Psoas muscle (tissue), 8 donors: ENCODE measurements around the gene MAS1L. TPM values are rescaled to one million over a fixed set of nuclear protein-coding genes. Genes with fewer than 3 reads are reported as not detected.

Source experiments
- ATAC-seq, 4 donors: fragments of 200-7000 bp; cut with Tn5 transposase; one replicate each; pipeline ENCODE4 v1.9.1; 2020; ENCODE audit warnings: moderate library complexity in 3 of 4, mild to moderate bottlenecking in 2 of 4
- DNase-seq, 2 donors: peaks; one replicate each; pipeline ENCODE4 v3.0.0-alpha.2; 2020
- H3K27ac ChIP-seq: fragments of 200-600 bp; one replicate; pipeline ENCODE4 v1.8.0; 2022
- H3K27me3 ChIP-seq, 3 donors: fragments of 200-600 bp in 1 of 3; one replicate each; pipeline versions ENCODE4 v1.6.1 to v1.8.0; 2013 to 2022; ENCODE audit warnings: low read length in 2 of 3, mild to moderate bottlenecking in 2 of 3, moderate library complexity in 1 of 3; ENCODE audit not compliant: insufficient read depth in 3 of 3
- H3K36me3 ChIP-seq, 2 donors: fragments of 200-600 bp in 1 of 2; one replicate each; pipeline versions ENCODE4 v1.6.1 to v1.8.0; 2013 to 2022; ENCODE audit warnings: low read depth in 1 of 2, mild to moderate bottlenecking in 1 of 2, moderate library complexity in 1 of 2; ENCODE audit not compliant: insufficient read depth in 1 of 2
- H3K4me1 ChIP-seq: fragments of 200-600 bp; one replicate; pipeline ENCODE4 v1.8.0; 2022
- H3K4me3 ChIP-seq: fragments of 200-600 bp; one replicate; pipeline ENCODE4 v1.8.0; 2022; ENCODE audit warnings: mild to moderate bottlenecking
- H3K9me3 ChIP-seq: fragments of 200-600 bp; one replicate; pipeline ENCODE4 v1.8.0; 2022
- WGBS, 3 donors: extraction: QIAGEN DNeasy Blood & Tissue Kit; methylation state at CpG; one replicate each; pipeline versions ENCODE4 v1.1.6 to v1.1.7; 2013; 5-methylcytosine and 5-hydroxymethylcytosine counted together
- intact Hi-C, 2 donors: fragments of 100-400 bp; cut with DNase I; formaldehyde crosslinking; loops; one replicate each; pipeline versions ENCODE4 v1.11.0 to v1.14.2; 2022
- polyA plus RNA-seq, 3 donors: library from polyadenylated mRNA; stranded (reverse); fragments of 200-250 nt; gene quantifications; one replicate each; pipeline ENCODE4 v1.2.3, GENCODE V29; 2013
- total RNA-seq, 4 donors: library from RNA; stranded (reverse); fragmentation: NEBNext Ultra II Directional in 2 of 4; extraction: Animal tissue kit (Norgen Biotek cat#: 25700) in 2 of 4; gene quantifications; one replicate each; pipeline versions ENCODE4 v1.2.1 to v1.2.4, GENCODE V29; 2021 to 2023
- TF ChIP-seq, protein P1 (sequence below): fragments of 200-600 bp; IDR thresholded peaks from one replicate; pipeline ENCODE4 v1.8.0; 2022; ENCODE audit warnings: antibody characterized with exemption
- donor health status: healthy with polysubstance abuse.
- donor health status: DM: no; HTN: no; CAD: no; lungs with moderate emphysema.
- donor health status: Bipolar disorder and iron deficiency.
- donor health status: healthy.
- donor health status: DM: yes; HTN: yes; CAD: no.
- donor health status: DM: no; HTN: no; CAD: no.
- donor health status: DM: no; HTN: no; CAD: no.
- donor health status: DM: yes; HTN: yes; CAD: no.

MAS1L gene
- total and polyA plus RNA-seq, 7 donors: not detected

DNA sequence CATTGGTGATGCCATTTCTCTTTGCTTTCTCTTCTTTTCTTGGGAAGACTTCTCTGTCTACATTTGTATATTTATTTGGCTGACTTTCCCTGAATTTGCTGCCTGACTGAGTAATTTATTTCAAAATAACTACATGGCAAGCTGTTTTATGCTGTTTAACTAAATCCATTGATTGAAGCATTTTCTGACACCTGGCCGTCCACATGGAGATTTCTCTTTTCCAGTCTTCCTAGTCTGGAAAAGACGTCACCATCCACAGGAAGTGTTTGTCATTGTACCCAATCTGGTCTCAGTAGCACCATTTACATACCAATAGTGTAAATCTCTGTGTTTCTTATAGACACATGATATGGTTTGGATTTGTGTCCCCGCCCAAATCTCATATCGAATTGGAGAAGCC is 9.2 kb upstream of the MAS1L start:
- Histone ChIP-seq H3K27ac (no peak overlapping the region), H3K4me1 (no peaks in the 10 kb centered on the region), H3K36me3 (no peaks in the 10 kb centered on the region), H3K9me3 (no peaks in the 10 kb centered on the region), H3K4me3 (no peak overlapping the region), H3K27me3 (no peaks in the 10 kb centered on the region)
- ATAC-seq (no peak), DNase-seq (no peak)
- intact Hi-C loops: no loop called here
- WGBS, 3 donors: 64 to 71% (median 68%) methylated on average over 4 of the region's 4 CpGs
- TF ChIP-seq, protein P1, sequence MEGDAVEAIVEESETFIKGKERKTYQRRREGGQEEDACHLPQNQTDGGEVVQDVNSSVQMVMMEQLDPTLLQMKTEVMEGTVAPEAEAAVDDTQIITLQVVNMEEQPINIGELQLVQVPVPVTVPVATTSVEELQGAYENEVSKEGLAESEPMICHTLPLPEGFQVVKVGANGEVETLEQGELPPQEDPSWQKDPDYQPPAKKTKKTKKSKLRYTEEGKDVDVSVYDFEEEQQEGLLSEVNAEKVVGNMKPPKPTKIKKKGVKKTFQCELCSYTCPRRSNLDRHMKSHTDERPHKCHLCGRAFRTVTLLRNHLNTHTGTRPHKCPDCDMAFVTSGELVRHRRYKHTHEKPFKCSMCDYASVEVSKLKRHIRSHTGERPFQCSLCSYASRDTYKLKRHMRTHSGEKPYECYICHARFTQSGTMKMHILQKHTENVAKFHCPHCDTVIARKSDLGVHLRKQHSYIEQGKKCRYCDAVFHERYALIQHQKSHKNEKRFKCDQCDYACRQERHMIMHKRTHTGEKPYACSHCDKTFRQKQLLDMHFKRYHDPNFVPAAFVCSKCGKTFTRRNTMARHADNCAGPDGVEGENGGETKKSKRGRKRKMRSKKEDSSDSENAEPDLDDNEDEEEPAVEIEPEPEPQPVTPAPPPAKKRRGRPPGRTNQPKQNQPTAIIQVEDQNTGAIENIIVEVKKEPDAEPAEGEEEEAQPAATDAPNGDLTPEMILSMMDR: no peak

DNA sequence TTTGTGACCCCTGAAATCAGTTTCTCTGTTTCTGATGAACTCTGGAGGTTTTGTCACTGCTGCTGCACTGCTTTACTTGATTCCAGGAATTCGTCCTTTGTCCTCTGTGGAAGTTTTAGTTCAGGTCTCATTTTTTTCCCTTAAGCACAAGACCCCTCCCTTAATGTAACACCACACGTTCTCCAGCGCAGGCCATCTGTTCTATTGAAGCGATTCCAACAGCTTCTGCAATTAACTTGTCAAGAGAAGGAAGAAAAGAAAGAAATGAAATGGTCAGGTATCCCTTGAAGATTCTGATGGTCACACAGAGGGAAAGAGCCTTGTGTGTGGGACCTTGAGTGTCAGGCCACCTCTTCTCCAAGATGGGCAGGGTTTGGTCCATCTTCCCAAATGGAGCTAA is 7.8 kb upstream of the MAS1L start:
- H3K27ac ChIP-seq: no peak overlapping the region
- DNase-seq (no peak), ATAC-seq (no peak)
- no peaks in the 10 kb centered on the region for H3K27me3 ChIP-seq
- no peaks in the 10 kb centered on the region for H3K9me3 ChIP-seq
- H3K36me3 ChIP-seq: no peaks in the 10 kb centered on the region
- TF ChIP-seq, protein P1: no peak
- intact Hi-C loops: no loop called here
- WGBS, 3 donors: 48 to 57% (median 53%) methylated on average over 4 of the region's 4 CpGs
- H3K4me3 ChIP-seq: no peak overlapping the region
- no peaks in the 10 kb centered on the region for H3K4me1 ChIP-seq

DNA sequence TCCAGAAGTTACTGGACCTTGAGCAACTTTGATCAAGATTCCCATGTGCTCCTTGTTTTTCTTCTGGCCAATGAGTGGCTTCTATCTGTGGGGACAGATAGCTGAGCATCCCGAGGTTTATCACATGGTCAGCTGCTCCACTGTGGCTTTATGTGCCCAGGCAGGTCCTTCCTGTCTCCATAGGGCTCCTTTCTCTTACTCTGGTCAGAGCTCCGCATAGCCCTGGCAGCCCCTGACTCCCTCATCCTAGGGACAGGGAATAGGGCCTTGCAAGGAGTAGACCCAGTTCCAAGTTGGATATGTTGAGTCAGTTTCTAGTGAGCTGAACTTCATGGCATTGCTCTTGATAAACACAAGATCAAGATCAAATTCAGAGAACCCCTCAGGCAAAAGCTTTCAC is 6.4 kb upstream of the MAS1L start:
- Histone ChIP-seq H3K27me3 (no peaks in the 10 kb centered on the region), H3K36me3 (no peaks in the 10 kb centered on the region), H3K4me1 (no peaks in the 10 kb centered on the region), H3K27ac (no peak overlapping the region), H3K9me3 (no peaks in the 10 kb centered on the region), H3K4me3 (no peak overlapping the region)
- no peak for ATAC-seq
- TF ChIP-seq, protein P1: no peak
- no peak for DNase-seq
- intact Hi-C loops: no loop called here
- 48 to 69% (median 63%) methylated on average over 2 of the region's 2 CpGs for WGBS, 3 donors

DNA sequence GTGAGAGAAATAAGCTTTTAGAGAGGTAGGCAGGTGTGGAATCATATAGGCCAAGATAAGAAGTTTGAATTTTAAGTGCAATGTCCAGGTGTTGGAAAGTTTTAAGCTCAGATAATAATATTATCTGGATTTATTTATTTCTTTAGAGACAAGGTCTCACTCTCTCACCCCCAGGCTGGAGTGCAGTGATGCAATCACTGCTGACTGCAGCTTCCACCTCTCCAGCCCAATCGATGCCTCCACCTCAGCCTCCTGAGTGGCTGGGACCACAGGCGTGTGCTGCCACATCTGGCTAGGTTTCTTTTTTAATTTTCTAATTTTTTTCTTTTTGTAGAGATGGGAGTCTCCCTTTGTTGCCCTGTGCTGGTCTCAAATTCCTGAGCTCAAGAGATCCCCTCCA is 5.5 kb upstream of the MAS1L start:
- Histone ChIP-seq H3K27ac (no peak overlapping the region), H3K36me3 (no peaks in the 10 kb centered on the region), H3K4me1 (no peaks in the 10 kb centered on the region), H3K27me3 (no peaks in the 10 kb centered on the region), H3K9me3 (no peaks in the 10 kb centered on the region), H3K4me3 (no peak overlapping the region)
- intact Hi-C loops: no loop called here
- DNase-seq (no peak), ATAC-seq (no peak)
- TF ChIP-seq, protein P1: no peak
- 63 to 69% (median 64%) methylated on average over 2 of the region's 2 CpGs for WGBS, 3 donors

DNA sequence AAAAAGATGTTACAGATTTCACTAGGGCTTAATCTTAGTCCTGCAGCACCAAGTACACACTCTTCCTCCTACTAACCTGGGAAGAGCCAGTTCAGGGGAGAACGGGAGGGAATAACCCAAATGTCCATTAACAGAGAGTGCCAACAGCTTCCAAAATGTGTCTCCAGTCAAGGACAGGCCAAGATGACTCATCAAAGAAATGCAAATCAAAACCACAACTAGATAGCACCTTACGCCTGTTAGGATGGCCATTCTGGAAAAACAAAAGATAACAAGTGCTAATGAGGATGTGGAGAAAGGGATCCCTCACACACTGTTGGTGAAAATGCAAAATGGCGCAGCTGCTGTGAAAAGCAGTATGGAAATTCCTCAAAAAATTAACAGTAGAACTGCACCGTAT is 3.8 kb upstream of the MAS1L start:
- TF ChIP-seq, protein P1: no peak
- Histone ChIP-seq H3K27me3 (no peaks in the 10 kb centered on the region), H3K9me3 (no peaks in the 10 kb centered on the region), H3K27ac (no peak overlapping the region), H3K36me3 (no peaks in the 10 kb centered on the region), H3K4me3 (no peak overlapping the region), H3K4me1 (no peaks in the 10 kb centered on the region)
- ATAC-seq (no peak), DNase-seq (no peak)
- WGBS, 3 donors: 83 to 85% (median 84%) methylated on average over 4 of the region's 4 CpGs
- intact Hi-C loops: no loop called here
